AG04449 (cell line): ENCODE data around the gene EMSY.

Source experiments
- CTCF ChIA-PET: fragments of 350-600 bp; formaldehyde crosslinking; extraction: SDS; loops from one replicate; lab custom pipeline; 2021; ENCODE audit warnings: antibody characterized with exemption; lab: Yijun Ruan, JAX
- POLR2A ChIA-PET: fragments of 400-600, 350-600 bp; formaldehyde crosslinking; extraction: SDS; loops from one replicate; lab custom pipeline; 2020; ENCODE audit warnings: antibody characterized with exemption, inconsistent platforms; lab: Yijun Ruan, JAX
- DNase-seq: peaks from one replicate; pipeline ENCODE4 v3.0.0-alpha.2; 2010; ENCODE audit warnings: low read depth, low spot score
- H3K4me3 ChIP-seq: 2 replicates; pipeline ENCODE4 v1.5.1; 2011; ENCODE audit warnings: low read depth, mild to moderate bottlenecking, control low read depth, low read length
- CTCF ChIP-seq: IDR thresholded peaks from one replicate; pipeline ENCODE4 v1.5.1; 2011; ENCODE audit warnings: mild to moderate bottlenecking, moderate library complexity, low read length, control low read depth, inconsistent platforms; ENCODE audit not compliant: insufficient read depth; ENCODE audit errors: missing control alignments

EMSY gene

DNA sequence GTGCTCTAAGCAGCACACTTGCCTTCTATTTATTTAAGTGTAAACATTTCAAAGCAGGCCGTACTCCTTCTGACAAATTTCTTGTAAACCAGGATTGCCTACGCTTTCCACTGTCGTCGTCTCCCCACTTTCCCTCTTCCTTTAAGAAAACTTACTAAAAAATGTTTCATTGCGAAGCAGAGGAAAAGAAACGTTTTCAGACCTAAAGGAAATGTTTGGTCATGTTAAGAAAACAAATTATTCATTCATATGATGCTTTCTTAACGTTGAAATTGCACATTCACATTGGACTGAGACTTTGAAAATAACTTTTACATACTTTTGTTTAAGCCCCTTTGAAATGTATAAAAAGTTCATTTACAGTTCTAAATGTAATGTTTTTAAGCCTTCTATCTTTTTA lies 106.0 kb downstream of the EMSY start:
- no peak for DNase-seq
- CTCF ChIA-PET: interaction anchor here (0.8 to 1.3 kb wide), 6 partner anchors 127 to 173 kb away, joined by 3 to 7 read pairs (median 4); no protein-coding TSS in a partner anchor
- no peak for TF ChIP-seq CTCF
- POLR2A ChIA-PET: no interaction called here
- H3K4me3 ChIP-seq: no peak overlapping the region

DNA sequence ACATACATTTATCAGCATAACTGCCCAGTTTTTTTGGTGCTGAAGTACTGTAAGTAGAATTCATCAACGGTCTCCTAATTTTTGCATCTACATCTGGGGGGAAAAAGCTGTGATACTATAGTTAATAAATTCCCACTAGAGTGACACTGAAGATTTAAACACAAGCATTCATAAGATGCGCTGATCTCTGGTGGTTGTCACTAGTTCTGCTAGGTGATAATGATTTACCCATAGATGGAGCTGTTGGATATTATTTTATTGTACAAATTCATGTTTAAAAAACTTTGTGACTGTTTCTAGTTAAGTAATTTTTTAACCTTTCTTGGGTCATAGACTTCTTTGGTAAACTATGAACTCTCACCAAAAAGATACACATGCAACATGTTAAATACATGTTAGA lies 106.6 kb downstream of the EMSY start:
- peak; percentile 21 for TF ChIP-seq CTCF
- no peak overlapping the region for H3K4me3 ChIP-seq
- ChIA-PET POLR2A (no interaction called here), CTCF (interaction anchor here (0.7 to 1.0 kb wide), 6 partner anchors 26 to 257 kb away, joined by 3 to 7 read pairs (median 4); no protein-coding TSS in a partner anchor)
- DNase-seq: no peak

DNA sequence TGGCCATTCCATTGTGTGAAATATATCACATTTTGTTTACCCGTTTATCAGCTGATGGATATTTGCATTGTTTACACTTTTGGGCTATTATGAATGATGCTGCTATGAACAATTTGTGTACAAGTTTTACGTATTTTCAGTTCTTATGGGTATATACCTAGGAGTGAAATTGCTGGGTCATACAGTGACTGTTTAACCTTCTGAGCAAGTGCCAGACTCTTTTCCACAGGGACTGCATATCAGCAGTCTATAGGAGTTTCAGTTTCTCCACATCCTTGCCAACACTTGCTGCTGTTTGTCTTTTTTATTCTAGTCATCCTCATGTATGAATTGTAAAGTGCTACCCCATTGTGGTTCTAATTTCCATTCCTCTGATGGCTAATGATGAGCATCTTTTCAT lies 108.2 kb downstream of the EMSY start:
- DNase-seq: no peak
- ChIA-PET CTCF (interaction anchor here (1.0 to 1.4 kb wide), 3 partner anchors 125 to 345 kb away, joined by 3 to 4 read pairs (median 3); no protein-coding TSS in a partner anchor), POLR2A (no interaction called here)
- no peak for TF ChIP-seq CTCF
- no peak overlapping the region for H3K4me3 ChIP-seq

- ChIA-PET CTCF (interaction anchor here (1.0 to 1.6 kb wide), 5 partner anchors 19 to 346 kb away, joined by 3 to 4 read pairs (median 3); no protein-coding TSS in a partner anchor), POLR2A (no interaction called here)
- no peak for TF ChIP-seq CTCF
- no peak overlapping the region for H3K4me3 ChIP-seq
- no peak for DNase-seq
Measured at GRCh38 chr11:76553554-76554476, 109.0 kb downstream of the EMSY start.

- no peak for TF ChIP-seq CTCF
- DNase-seq: no peak
- no peak overlapping the region for H3K4me3 ChIP-seq
- POLR2A ChIA-PET: no interaction called here
- CTCF ChIA-PET: interaction anchor here (0.6 to 1.6 kb wide), 4 partner anchors 18 to 181 kb away, joined by 3 read pairs; no protein-coding TSS in a partner anchor
Measured at GRCh38 chr11:76554767-76555166, 109.9 kb downstream of the EMSY start.

- CTCF ChIA-PET: no interaction called here
Measured at GRCh38 chr11:76557466-76557865, 112.6 kb downstream of the EMSY start.

More at GRCh38 chr11:76557466-76557865, 112.6 kb downstream of the EMSY start:
- POLR2A ChIA-PET: no interaction called here
- DNase-seq: no peak
- no peak overlapping the region for H3K4me3 ChIP-seq
- no peak for TF ChIP-seq CTCF
